Skeletal muscle cell (primary cell): ENCODE measurements around the gene VAV1.
A peak's percentile ranks its signal among the peaks of the same experiment; 100 is the strongest.
"Not testable (repeated sequence)": the region's sequence is repeated elsewhere in the genome, so short reads cannot be mapped to it uniquely, and the experiment has no call there.

Source experiments
- DNase-seq: peaks from one replicate; pipeline ENCODE4 v3.0.0-alpha.2; 2010; ENCODE audit warnings: low read depth
- H3K4me3 ChIP-seq: 2 replicates; pipeline ENCODE4 v1.5.1; 2011; ENCODE audit warnings: low read depth, mild to moderate bottlenecking, control low read depth, low read length, moderate library complexity

VAV1 gene

GRCh38 chr19:6806488-6806887 lies 34.0 kb downstream of the VAV1 start:
- H3K4me3 ChIP-seq = no peak overlapping the region
- DNase-seq = no peak

- no peak overlapping the region for H3K4me3 ChIP-seq
- no peak for DNase-seq
Measured at GRCh38 chr19:6807291-6807690, 34.8 kb downstream of the VAV1 start.

GRCh38 chr19:6808494-6808893 lies 36.0 kb downstream of the VAV1 start:
- no peak for DNase-seq
- no peak overlapping the region for H3K4me3 ChIP-seq

GRCh38 chr19:6809262-6809661 lies 36.8 kb downstream of the VAV1 start:
- no peak overlapping the region for H3K4me3 ChIP-seq
- no peak for DNase-seq

- DNase-seq = no peak
- no peak overlapping the region for H3K4me3 ChIP-seq
Measured at GRCh38 chr19:6811378-6811777, 38.9 kb downstream of the VAV1 start.

- no peak overlapping the region for H3K4me3 ChIP-seq
- DNase-seq = peak; percentile 11
Measured at GRCh38 chr19:6811906-6812305, 39.4 kb downstream of the VAV1 start.

GRCh38 chr19:6812612-6813011 lies 40.1 kb downstream of the VAV1 start:
- no peak overlapping the region for H3K4me3 ChIP-seq
- DNase-seq = no peak

- H3K4me3 ChIP-seq = no peak overlapping the region
Measured at GRCh38 chr19:6813659-6814058, 41.2 kb downstream of the VAV1 start.

GRCh38 chr19:6817179-6817578 lies 44.7 kb downstream of the VAV1 start:
- no peak for DNase-seq
- no peak overlapping the region for H3K4me3 ChIP-seq

More at GRCh38 chr19:6813659-6814058, 41.2 kb downstream of the VAV1 start:
- DNase-seq = no peak

- no peak overlapping the region for H3K4me3 ChIP-seq
- no peak for DNase-seq
Measured at GRCh38 chr19:6818246-6818645, 45.7 kb downstream of the VAV1 start.

GRCh38 chr19:6819323-6819722 lies 46.8 kb downstream of the VAV1 start:
- no peak overlapping the region for H3K4me3 ChIP-seq
- no peak for DNase-seq

GRCh38 chr19:6820237-6820636 lies 47.7 kb downstream of the VAV1 start:
- no peak for DNase-seq
- no peak overlapping the region for H3K4me3 ChIP-seq

GRCh38 chr19:6821639-6822310 lies 49.3 kb downstream of the VAV1 start:
- no peak overlapping the region for H3K4me3 ChIP-seq
- DNase-seq = no peak

- H3K4me3 ChIP-seq = no peak overlapping the region
- no peak for DNase-seq
Measured at GRCh38 chr19:6822311-6822670, 49.8 kb downstream of the VAV1 start.

GRCh38 chr19:6825076-6825774 lies 52.7 kb downstream of the VAV1 start:
- DNase-seq = no peak
- no peak overlapping the region for H3K4me3 ChIP-seq

- no peak for DNase-seq
Measured at GRCh38 chr19:6826281-6826920, 53.9 kb downstream of the VAV1 start.

GRCh38 chr19:6828306-6828697 lies 55.8 kb downstream of the VAV1 start:
- no peak for DNase-seq
- no peak overlapping the region for H3K4me3 ChIP-seq

More at GRCh38 chr19:6826281-6826920, 53.9 kb downstream of the VAV1 start:
- H3K4me3 ChIP-seq = no peak overlapping the region

- no peak overlapping the region for H3K4me3 ChIP-seq
- DNase-seq = no peak
Measured at GRCh38 chr19:6828698-6829633, 56.5 kb downstream of the VAV1 start.

- not testable (repeated sequence) for DNase-seq, H3K4me3 ChIP-seq
Measured at GRCh38 chr19:6829829-6830228, 57.3 kb downstream of the VAV1 start.

GRCh38 chr19:6831084-6831483 lies 58.6 kb downstream of the VAV1 start:
- not testable (repeated sequence) for H3K4me3 ChIP-seq, DNase-seq
